HG03575 (cell line): Measurements from ENCODE around the gene TIGD1.
"Not testable (repeated sequence)": the region's sequence is repeated elsewhere in the genome, so short reads cannot be mapped to it uniquely, and the experiment has no call there.

ENCODE experiments used
- ATAC-seq: cut with Tn5 transposase; IDR thresholded peaks from one replicate; pipeline ENCODE4 v1.9.1; 2021; ENCODE audit not compliant: unreplicated experiment, insufficient number of reproducible peaks, low FRiP score; ENCODE audit errors: extremely low read depth

The TIGD1 gene

DNA sequence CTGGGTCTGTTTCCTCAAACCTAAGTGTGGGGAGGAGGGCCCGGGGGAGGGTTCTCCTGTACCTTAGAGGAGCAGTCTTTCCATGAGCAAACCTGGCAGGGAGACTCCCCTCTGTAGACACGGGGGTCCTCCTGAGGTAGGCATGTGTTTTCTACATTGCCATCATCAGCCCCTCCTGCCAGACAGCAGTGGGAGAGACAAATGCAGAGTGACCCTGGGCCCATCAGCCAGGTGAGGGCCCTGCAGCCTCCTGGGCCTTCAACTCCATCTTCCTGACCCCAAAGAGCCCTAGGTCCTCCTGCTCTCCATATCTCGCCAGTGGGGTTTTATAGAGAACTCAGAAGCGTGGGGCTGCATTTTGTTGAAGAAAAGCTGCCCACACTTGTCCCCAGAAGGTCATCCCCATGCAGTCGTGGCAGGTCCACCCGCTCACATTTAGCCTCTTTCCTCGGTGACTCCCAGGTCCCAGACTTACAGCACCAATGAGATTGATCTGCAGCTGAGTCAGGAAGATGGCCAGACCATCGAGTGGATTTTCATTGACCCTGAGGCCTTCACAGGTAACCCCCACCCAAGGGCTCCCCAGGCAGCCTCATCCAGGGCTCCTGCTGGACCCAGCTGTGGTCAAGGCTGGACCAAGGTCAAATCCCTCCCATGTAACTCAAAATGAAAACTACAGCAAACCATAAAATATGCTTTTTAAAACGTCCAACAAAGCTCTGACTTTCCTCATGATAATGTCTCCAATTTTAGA, 8.2 kb downstream of the TIGD1 start:
- ATAC-seq, result no peak

DNA sequence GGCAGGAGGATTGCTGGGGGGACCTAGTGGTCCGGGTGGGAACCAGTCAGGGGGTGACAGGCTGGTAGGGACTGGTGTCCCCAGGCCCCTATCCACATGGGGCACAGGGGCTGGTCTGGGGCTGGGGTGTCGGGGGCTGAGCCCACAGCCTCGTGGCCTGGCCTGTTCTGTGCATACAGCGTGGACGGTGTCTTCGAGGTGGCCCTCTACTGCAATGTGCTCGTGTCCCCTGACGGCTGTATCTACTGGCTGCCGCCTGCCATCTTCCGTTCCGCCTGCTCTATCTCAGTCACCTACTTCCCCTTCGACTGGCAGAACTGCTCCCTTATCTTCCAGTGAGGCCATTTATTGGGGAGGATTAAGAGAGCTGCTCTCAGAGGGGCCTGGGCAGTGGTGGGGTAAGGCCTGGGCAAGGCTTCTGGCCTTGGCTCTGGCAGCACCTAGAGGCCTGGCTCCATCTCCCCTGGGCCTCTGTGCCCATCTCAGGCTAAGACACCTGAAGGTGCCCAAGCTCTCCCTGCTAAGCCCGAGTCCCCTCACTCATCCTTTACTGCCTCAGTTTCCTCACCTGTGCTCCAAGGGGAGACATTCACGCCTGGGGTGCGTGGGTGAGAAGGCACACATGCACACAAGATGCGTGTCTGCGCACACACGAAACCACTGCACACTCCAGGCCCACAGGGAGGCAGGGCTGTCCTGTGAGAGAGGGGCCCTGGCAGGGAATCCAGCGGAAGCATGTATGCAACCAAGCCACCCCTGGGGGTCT, 9.0 kb downstream of the TIGD1 start:
- no peak for ATAC-seq

DNA sequence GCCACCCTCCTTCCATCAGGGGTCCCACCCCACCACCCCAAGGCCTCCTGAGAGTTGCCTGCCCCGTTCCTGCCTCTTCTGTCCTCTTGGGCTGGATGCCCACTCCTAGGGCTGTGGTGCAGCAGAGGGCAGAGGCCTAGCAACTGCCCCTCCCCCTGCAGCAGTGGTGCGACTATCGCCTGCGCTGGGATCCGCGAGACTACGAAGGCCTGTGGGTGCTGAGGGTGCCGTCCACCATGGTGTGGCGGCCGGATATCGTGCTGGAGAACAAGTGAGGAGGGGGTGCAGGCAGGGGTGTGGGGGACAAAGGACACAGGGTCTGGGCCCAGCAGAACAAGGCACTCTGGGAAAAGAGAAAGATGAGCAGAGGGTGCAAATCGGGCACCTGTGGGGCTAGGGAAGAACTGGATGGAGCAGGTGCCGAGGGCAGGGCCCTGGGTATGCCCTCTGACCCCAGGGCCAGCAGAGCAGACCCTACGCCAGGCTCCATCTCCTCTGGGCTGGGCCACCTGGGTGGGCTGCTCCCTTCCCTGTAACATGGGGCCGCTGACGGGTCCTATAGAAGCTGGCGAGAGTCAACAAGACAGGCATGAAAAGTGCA, 9.8 kb downstream of the TIGD1 start:
- ATAC-seq, result no peak

GRCh38 chr2:232539298-232540231, 10.8 kb downstream of the TIGD1 start, which contains the start of gene CHRNG:
Gene CHRNG (plus strand): TSS chr2:232539692. CDS start chr2:232539748, 56 bp downstream.
- no peak for ATAC-seq

DNA sequence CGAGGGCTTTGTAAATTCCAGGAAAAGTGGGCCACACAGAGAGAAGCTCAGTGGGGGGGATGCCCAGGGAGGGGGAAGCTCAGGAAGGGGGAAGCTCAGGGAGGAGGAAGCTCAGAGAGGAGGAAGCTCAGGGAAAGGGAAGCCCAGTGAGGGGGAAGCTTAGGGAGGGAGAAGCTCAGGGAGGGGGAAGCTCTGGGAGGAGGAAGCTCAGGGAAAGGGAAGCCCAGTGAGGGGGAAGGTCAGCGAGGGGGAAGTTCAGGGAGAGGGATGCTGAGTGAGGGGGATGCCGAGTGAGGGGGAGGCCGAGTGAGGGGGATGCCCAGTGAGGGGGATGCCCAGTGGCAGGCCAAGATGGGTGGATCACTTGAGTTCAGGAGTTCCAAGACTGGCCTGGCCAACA, 11.7 kb downstream of the TIGD1 start:
- no peak for ATAC-seq

DNA sequence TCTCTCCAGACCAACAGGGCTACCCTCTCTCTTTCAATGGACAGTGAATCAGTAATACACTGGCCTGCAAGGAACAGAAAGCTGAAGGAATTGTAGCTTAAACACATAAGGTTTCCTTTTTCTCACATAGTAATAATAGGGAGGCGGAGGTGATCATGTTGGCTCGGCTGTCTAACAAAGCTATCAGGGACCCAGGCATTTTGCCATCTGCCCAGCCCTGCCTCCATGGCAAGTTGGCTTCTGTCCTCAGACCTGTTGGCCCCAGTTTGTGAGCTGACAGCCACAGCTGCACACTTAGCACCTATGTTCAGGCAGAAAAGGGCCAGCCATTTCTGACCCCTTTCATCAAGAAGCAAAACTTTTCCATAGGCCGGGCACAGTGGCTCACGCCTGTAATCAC, 12.9 kb downstream of the TIGD1 start:
- no peak for ATAC-seq

- no peak for ATAC-seq
Measured at GRCh38 chr2:232537079-232537478, 13.3 kb downstream of the TIGD1 start.

DNA sequence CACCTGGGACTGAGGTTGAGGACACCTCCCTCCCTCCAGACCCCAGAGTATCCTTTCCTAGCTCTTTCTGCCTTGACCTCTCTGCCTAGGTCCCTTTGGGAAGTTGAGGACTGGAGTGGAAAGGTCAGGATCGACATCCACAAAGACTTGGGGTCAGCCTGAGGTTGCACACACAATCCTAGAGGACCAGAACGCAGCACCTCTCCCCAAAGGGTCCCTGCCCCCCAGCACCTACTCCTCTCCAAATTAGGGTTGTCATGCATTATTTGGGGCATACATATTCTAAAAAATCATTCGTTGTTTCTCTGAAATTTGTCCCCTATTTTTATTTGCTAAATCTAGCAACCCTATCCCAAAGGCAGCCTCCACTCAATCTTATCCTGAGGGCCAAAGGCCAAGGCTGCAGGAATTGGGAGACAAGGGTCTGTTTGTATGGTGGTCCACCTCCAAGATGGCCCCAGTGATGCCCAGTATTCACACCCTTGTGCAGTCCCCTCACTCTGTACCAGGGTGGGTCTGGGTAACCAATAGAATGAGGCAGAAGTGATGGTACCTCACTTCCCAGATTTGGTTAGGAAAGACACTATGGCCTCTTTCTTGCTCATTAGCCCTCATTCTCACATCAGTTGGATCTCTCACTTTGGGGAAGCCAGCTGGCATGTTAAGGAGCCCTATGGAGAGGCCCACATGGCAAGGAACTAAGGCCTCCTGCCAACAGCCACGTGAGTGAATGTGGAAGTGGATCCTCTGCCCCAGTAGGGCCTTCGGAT, 14.4 kb downstream of the TIGD1 start:
- no peak for ATAC-seq

- ATAC-seq, result no peak
Measured at GRCh38 chr2:232534940-232535651, 15.3 kb downstream of the TIGD1 start.

GRCh38 chr2:232533944-232534710, 16.2 kb downstream of the TIGD1 start:
- ATAC-seq, result no peak

- ATAC-seq, result not testable (repeated sequence)
Measured at GRCh38 chr2:232532821-232533220, 17.5 kb downstream of the TIGD1 start.

- no peak for ATAC-seq
Measured at GRCh38 chr2:232532419-232532818, 17.9 kb downstream of the TIGD1 start.

DNA sequence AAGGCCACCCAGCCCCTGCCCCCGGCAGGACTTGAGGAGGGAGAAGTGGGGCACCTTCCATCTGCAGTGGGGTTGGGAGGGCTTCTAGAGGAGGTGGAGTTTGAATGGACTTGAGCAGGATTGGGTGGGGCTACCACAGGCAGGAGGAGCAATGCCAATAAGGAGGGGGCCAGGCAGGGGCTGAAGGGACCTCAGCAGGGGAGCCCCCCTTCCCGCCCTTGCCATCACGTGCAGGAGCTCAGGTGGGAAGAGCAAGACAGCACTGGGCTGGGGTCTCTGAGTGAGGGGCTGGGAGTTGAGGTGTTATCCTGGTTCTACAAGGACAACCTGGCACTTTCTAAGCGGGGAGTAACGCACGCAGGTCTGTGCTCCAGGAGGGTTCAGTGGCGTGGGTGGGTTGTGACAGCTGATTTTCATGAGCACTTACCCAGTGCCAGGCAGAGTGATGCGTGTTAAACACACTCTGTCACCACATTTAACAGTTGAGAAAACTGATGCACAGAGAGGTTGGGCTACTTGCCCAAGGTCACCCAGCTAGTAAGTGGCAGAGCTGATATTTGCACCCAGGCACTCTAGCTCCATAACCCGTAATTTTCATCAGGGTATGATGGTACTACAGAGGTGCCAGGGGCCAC, 19.6 kb downstream of the TIGD1 start:
- ATAC-seq, result no peak

DNA sequence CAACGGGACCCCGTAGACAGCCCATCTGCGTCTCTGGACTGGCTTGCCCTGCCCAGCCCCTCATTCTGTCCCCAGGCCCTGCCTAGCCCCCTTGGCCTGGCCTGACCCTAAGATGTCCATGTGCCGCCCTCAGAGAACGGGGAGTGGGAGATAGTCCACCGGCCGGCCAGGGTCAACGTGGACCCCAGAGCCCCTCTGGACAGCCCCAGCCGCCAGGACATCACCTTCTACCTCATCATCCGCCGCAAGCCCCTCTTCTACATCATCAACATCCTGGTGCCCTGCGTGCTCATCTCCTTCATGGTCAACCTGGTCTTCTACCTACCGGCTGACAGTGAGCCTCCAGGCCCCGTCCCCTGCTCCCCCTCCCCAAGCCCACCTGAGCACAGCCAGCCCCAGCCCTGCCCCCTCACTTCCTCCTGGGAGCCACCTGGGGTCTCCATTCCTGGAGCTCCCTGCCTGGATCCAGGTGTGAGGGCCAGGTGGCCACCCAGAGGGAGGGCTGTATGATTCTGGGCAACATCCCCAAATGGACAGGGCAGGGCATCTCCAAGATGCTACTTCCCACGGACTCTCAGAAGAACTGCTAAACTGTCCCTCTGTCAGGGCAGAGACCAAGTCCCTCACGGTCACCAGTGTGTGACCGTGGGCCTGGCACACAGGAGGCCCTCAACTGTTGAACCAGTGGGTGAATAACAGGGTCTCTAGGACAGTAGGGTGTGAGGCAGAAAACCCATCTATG, 20.4 kb downstream of the TIGD1 start:
- no peak for ATAC-seq

GRCh38 chr2:232528746-232529460, 21.5 kb downstream of the TIGD1 start:
- ATAC-seq, result no peak
